HL-60/S4 treated with retinoic acid at 250 ng/mL for 4 days and 3 days (cell line): Measurements from ENCODE around the gene SUMO2.
"Not testable (repeated sequence)": the region's sequence is repeated elsewhere in the genome, so short reads cannot be mapped to it uniquely, and the experiment has no call there.

Experiments used
- in situ Hi-C: fragments of 300-500 bp; cut with MboI; formaldehyde crosslinking; loops from 2 replicates; pipeline ENCODE4 v1.7.0; 2022; ENCODE audit warnings: low sequenced_read_pairs

The SUMO2 gene

GRCh38 chr17:75146592-75146991 is 36.2 kb downstream of the SUMO2 start:
- in situ Hi-C loops = no loop called here

GRCh38 chr17:75144816-75145512 is 37.8 kb downstream of the SUMO2 start:
- in situ Hi-C loops = no loop called here

- in situ Hi-C loops = no loop called here
Observed at GRCh38 chr17:75142236-75142971, 40.4 kb downstream of the SUMO2 start.

- in situ Hi-C loops = no loop called here
Observed at GRCh38 chr17:75138519-75138918, 44.2 kb downstream of the SUMO2 start.

- in situ Hi-C loops = not testable (repeated sequence)
Observed at GRCh38 chr17:75137762-75138161, 45.0 kb downstream of the SUMO2 start.

- in situ Hi-C loops = no loop called here
Observed at GRCh38 chr17:75135946-75136345, 46.8 kb downstream of the SUMO2 start.

- in situ Hi-C loops = no loop called here
Observed at GRCh38 chr17:75135452-75135851, 47.3 kb downstream of the SUMO2 start.

GRCh38 chr17:75133607-75134347 is 49.0 kb downstream of the SUMO2 start:
- in situ Hi-C loops = not testable (repeated sequence)

- in situ Hi-C loops = no loop called here
Observed at GRCh38 chr17:75133001-75133400, 49.8 kb downstream of the SUMO2 start.

- in situ Hi-C loops = not testable (repeated sequence)
Observed at GRCh38 chr17:75132018-75133000, 50.5 kb downstream of the SUMO2 start.

- in situ Hi-C loops = no loop called here
Observed at GRCh38 chr17:75131278-75132017, 51.3 kb downstream of the SUMO2 start, which contains the start of gene NT5C. TSS of gene NT5C (minus strand) at chr17:75131742. CDS start at chr17:75131707, 35 bp downstream.

GRCh38 chr17:75130632-75131277 is 52.0 kb downstream of the SUMO2 start:
- in situ Hi-C loops = no loop called here

- in situ Hi-C loops = no loop called here
Observed at GRCh38 chr17:75130059-75130631, 52.6 kb downstream of the SUMO2 start.

- in situ Hi-C loops = no loop called here
Observed at GRCh38 chr17:75129576-75129975, 53.2 kb downstream of the SUMO2 start.

GRCh38 chr17:75128694-75129505 is 53.9 kb downstream of the SUMO2 start:
- in situ Hi-C loops = no loop called here

GRCh38 chr17:75127936-75128335 is 54.8 kb downstream of the SUMO2 start:
- in situ Hi-C loops = not testable (repeated sequence)

GRCh38 chr17:75126954-75127353 is 55.8 kb downstream of the SUMO2 start:
- in situ Hi-C loops = no loop called here

- in situ Hi-C loops = no loop called here
Observed at GRCh38 chr17:75125984-75126383, 56.8 kb downstream of the SUMO2 start.
